Kidney epithelial cell (primary cell): ENCODE results near the gene MAGEB3. TPM values are rescaled to one million over a fixed set of nuclear protein-coding genes. Genes with fewer than 3 reads are reported as not detected.

ENCODE experiments used
- DNase-seq: peaks from one replicate; pipeline ENCODE4 v3.0.0-alpha.2; 2010; ENCODE audit warnings: low read depth
- H3K27me3 ChIP-seq: 2 replicates; pipeline ENCODE4 v1.6.0; 2011; ENCODE audit warnings: low read length; ENCODE audit not compliant: control insufficient read depth, insufficient read depth
- H3K36me3 ChIP-seq: 2 replicates; pipeline ENCODE4 v1.5.1; 2011; ENCODE audit warnings: low read length; ENCODE audit not compliant: control insufficient read depth, insufficient read depth
- H3K4me3 ChIP-seq: 2 replicates; pipeline ENCODE4 v1.5.1; 2011; ENCODE audit warnings: low read depth, mild to moderate bottlenecking, control low read depth, low read length
- CTCF ChIP-seq: IDR thresholded peaks from 2 replicates; pipeline ENCODE4 v1.5.1; 2011; ENCODE audit warnings: mild to moderate bottlenecking, moderate library complexity, low read length, control low read depth, inconsistent platforms; ENCODE audit not compliant: insufficient read depth, poor library complexity, severe bottlenecking
- total RNA-seq: library from RNA; depleted of rRNA; stranded (reverse); fragments of >200 nt; gene quantifications from 2 replicates; pipeline ENCODE4 v1.2.3, GENCODE V29; 2015

The MAGEB3 gene
- total RNA-seq, 1 donor from 2014 or later = not detected

- no peaks in the 10 kb centered on the region for H3K27me3 ChIP-seq
- no peak for TF ChIP-seq CTCF
- no peaks in the 10 kb centered on the region for H3K36me3 ChIP-seq
- DNase-seq = no peak
- no peak overlapping the region for H3K4me3 ChIP-seq
Measured at GRCh38 chrX:30259927-30260326, 29.5 kb downstream of the MAGEB3 start.

- Histone ChIP-seq H3K27me3 (no peaks in the 10 kb centered on the region), H3K36me3 (no peaks in the 10 kb centered on the region), H3K4me3 (no peak overlapping the region)
- no peak for TF ChIP-seq CTCF
- DNase-seq = no peak
Measured at GRCh38 chrX:30261012-30261411, 30.6 kb downstream of the MAGEB3 start.

- TF ChIP-seq CTCF = no peak
- no peaks in the 10 kb centered on the region for H3K36me3 ChIP-seq
- no peaks in the 10 kb centered on the region for H3K27me3 ChIP-seq
- DNase-seq = no peak
- no peak overlapping the region for H3K4me3 ChIP-seq
Measured at GRCh38 chrX:30262763-30263162, 32.3 kb downstream of the MAGEB3 start.

DNA sequence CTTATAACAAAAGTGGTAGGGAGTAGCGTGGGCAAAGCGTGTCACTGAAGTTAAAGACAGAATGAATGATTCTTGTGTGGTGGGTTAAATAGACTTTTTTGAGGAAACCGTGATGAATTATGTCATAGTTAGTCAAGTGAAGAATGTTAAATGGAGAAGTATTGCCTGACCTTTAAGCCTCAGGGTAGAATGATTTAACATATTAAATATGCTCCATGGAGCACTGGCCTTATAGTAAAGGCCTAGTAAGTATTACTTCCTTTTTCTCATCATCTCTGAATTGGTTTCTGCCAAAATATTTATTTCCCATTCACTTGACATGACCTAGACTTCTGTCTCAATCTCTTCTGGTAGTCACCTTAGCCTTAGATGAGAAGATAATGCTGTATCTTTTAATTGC is 40.2 kb downstream of the MAGEB3 start:
- DNase-seq = no peak
- no peak overlapping the region for H3K4me3 ChIP-seq
- no peak for TF ChIP-seq CTCF
- H3K36me3 ChIP-seq = no peaks in the 10 kb centered on the region
- H3K27me3 ChIP-seq = no peaks in the 10 kb centered on the region

GRCh38 chrX:30275498-30275897 is 45.0 kb downstream of the MAGEB3 start:
- peak; percentile 20 for TF ChIP-seq CTCF
- no peak for DNase-seq
- Histone ChIP-seq H3K27me3 (no peaks in the 10 kb centered on the region), H3K4me3 (no peak overlapping the region), H3K36me3 (no peaks in the 10 kb centered on the region)

DNA sequence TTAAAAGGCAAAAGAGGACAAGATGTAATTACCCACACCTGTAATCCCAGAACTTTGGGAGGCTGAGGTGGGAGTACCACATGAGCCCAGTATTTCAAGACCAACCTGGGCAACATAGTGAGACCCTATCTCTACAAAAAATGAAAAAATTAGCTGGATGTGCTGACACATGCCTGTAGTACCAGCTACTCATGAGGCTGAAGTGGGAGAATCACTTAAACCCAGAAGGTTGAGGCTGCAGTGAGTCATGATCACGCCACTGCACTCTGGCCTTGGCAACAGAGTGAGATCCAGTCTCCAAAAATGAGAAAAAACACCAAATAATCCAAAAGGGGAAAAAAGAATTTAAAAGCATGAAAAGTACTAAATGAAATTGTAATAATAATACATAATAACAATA is 47.9 kb downstream of the MAGEB3 start:
- DNase-seq = no peak
- H3K27me3 ChIP-seq = no peaks in the 10 kb centered on the region
- no peaks in the 10 kb centered on the region for H3K36me3 ChIP-seq
- no peak overlapping the region for H3K4me3 ChIP-seq
- no peak for TF ChIP-seq CTCF
